COLO829 (cell line): Measurements from ENCODE around the gene CRIP2.

Source experiments
- DNase-seq: peaks from one replicate; pipeline ENCODE4 v3.0.0; 2012; ENCODE audit warnings: low spot score

The CRIP2 gene

GRCh38 chr14:105487986-105488777, 13.6 kb downstream of the CRIP2 start:
- no peak for DNase-seq

GRCh38 chr14:105488781-105489541, 14.3 kb downstream of the CRIP2 start:
- DNase-seq = no peak

GRCh38 chr14:105489542-105490266, 15.1 kb downstream of the CRIP2 start:
- peak; percentile 54 for DNase-seq

- no peak for DNase-seq
Measured at GRCh38 chr14:105490267-105490571, 15.6 kb downstream of the CRIP2 start.

- DNase-seq = peak; percentile 96
Measured at GRCh38 chr14:105490572-105491365, 16.1 kb downstream of the CRIP2 start, which contains the start of gene TEDC1. TSS of gene TEDC1 (plus strand) at chr14:105491246. CDS start at chr14:105491376, 130 bp downstream.

GRCh38 chr14:105491366-105491973, 16.8 kb downstream of the CRIP2 start:
- DNase-seq = peak; percentile 90

- DNase-seq = no peak
Measured at GRCh38 chr14:105492031-105492970, 17.7 kb downstream of the CRIP2 start.

- DNase-seq = no peak
Measured at GRCh38 chr14:105492971-105493871, 18.6 kb downstream of the CRIP2 start.

GRCh38 chr14:105493921-105494605, 19.4 kb downstream of the CRIP2 start:
- no peak for DNase-seq

- DNase-seq = no peak
Measured at GRCh38 chr14:105494606-105494929, 19.9 kb downstream of the CRIP2 start.

- DNase-seq = no peak
Measured at GRCh38 chr14:105495101-105495989, 20.7 kb downstream of the CRIP2 start.

GRCh38 chr14:105495990-105496830, 21.6 kb downstream of the CRIP2 start:
- DNase-seq = no peak

GRCh38 chr14:105496831-105497591, 22.4 kb downstream of the CRIP2 start:
- DNase-seq = no peak

- no peak for DNase-seq
Measured at GRCh38 chr14:105497671-105498429, 23.2 kb downstream of the CRIP2 start.
